Breast epithelium (tissue), 3 donors: ENCODE measurements around the gene COMMD1.

Experiments
- POLR2A ChIP-seq: fragments of 450-650 bp; IDR thresholded peaks from one replicate; pipeline ENCODE4 v1.6.1; 2016; ENCODE audit warnings: antibody characterized with exemption, mild to moderate bottlenecking, moderate library complexity
- TF ChIP-seq, protein P1 (sequence below), 3 donors: fragments of 450-650 bp; IDR thresholded peaks; one replicate each; pipeline ENCODE4 v1.5.1; 2016 to 2017; ENCODE audit warnings: antibody characterized with exemption in 3 of 3, mild to moderate bottlenecking in 3 of 3, moderate library complexity in 3 of 3

GRCh38 chr2:62151306-62151638 is 245.8 kb downstream of the COMMD1 start:
- TF ChIP-seq, protein P1, sequence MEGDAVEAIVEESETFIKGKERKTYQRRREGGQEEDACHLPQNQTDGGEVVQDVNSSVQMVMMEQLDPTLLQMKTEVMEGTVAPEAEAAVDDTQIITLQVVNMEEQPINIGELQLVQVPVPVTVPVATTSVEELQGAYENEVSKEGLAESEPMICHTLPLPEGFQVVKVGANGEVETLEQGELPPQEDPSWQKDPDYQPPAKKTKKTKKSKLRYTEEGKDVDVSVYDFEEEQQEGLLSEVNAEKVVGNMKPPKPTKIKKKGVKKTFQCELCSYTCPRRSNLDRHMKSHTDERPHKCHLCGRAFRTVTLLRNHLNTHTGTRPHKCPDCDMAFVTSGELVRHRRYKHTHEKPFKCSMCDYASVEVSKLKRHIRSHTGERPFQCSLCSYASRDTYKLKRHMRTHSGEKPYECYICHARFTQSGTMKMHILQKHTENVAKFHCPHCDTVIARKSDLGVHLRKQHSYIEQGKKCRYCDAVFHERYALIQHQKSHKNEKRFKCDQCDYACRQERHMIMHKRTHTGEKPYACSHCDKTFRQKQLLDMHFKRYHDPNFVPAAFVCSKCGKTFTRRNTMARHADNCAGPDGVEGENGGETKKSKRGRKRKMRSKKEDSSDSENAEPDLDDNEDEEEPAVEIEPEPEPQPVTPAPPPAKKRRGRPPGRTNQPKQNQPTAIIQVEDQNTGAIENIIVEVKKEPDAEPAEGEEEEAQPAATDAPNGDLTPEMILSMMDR (IDR thresholded peaks at IDR 0.05): no peak
- no peak for TF ChIP-seq POLR2A
